Neural progenitor cell (in vitro differentiated cells): Measurements from ENCODE around the gene BMERB1.

Experiments
- CTCF ChIP-seq: fragments of 200-600 bp; sonication (generic); IDR thresholded peaks from 2 replicates; pipeline ENCODE4 v1.5.1; 2017; ENCODE audit warnings: antibody characterized with exemption, mild to moderate bottlenecking
- EZH2 ChIP-seq: fragments of 200-600 bp; sonication (generic); IDR thresholded peaks from 2 replicates; pipeline ENCODE4 v1.6.1; 2017; ENCODE audit warnings: antibody characterized with exemption, mild to moderate bottlenecking, moderate library complexity
- EZH2phosphoT487 ChIP-seq: fragments of 200-600 bp; sonication (generic); IDR thresholded peaks from 2 replicates; pipeline ENCODE4 v1.6.1; 2017; ENCODE audit warnings: antibody characterized with exemption

GRCh38 chr16:15506441-15506840 is 72.1 kb downstream of the BMERB1 start:
- TF ChIP-seq CTCF (no peak), EZH2phosphoT487 (no peak), EZH2 (no peak)
